Measurements from ENCODE around the gene NUP62. TPM values are rescaled to one million over a fixed set of nuclear protein-coding genes. Genes with fewer than 3 reads are reported as not detected.
A peak's percentile ranks its signal among the peaks of the same experiment; 100 is the strongest.

NUP62 gene
- total and polyA plus RNA-seq, 2 of the 4 experiments (the other 2 are of a cell fraction) = 21.3 to 29.7 TPM

- TF ChIP-seq CHD1 (IDR thresholded peaks at IDR 0.05; ENCODE audit: low read depth, low read length) = no peak
Measured at GRCh38 chr19:49860336-49861102, 68.8 kb downstream of the NUP62 start (continued).

- no peak overlapping the region for H3K4me2 ChIP-seq (ENCODE audit: low read depth, low read length)
- H3K9ac ChIP-seq (ENCODE audit: low read depth, low read length) = no peak overlapping the region
- H3K9me1 ChIP-seq (ENCODE audit: insufficient read depth, low read length) = peaks cover 7% of the 10 kb centered on the region
- peaks cover 88% of the 10 kb centered on the region for H3K36me3 ChIP-seq (ENCODE audit: control insufficient read depth, insufficient read depth, low read length)
- H3K56ac ChIP-seq (ENCODE audit: extremely low read depth, insufficient read depth, low read length) = no peak overlapping the region
- peaks cover 12 to 74% of the 10 kb centered on the region in 2 experiments for H3K79me1 ChIP-seq (ENCODE audit: low read depth in 1 of 2, low read length in 2 of 2)
- H4K20me1 ChIP-seq (ENCODE audit: insufficient read depth, low read length) = peaks cover 59% of the 10 kb centered on the region
- in situ Hi-C loops (cut with MboI; ENCODE audit: low sequenced_read_pairs) = loop anchor here (10.0 kb wide), 1 partner anchor 175 kb away; the partner anchor contains the start of gene ADM5
- H3K4me3 ChIP-seq (ENCODE audit: insufficient read depth, low read depth, low read length) = no peak overlapping the region
- no peaks in the 10 kb centered on the region for H3K9me3 ChIP-seq (ENCODE audit: control insufficient read depth, insufficient read depth, low read length)
- ChIA-PET CTCF (no interaction called here), POLR2A (ENCODE audit: unreplicated experiment) (no interaction called here)
- ATAC-seq (ENCODE audit: low read depth) (no peak), DNase-seq (no peak)
- no peaks in the 10 kb centered on the region for H3K27me3 ChIP-seq (ENCODE audit: control insufficient read depth, insufficient read depth, low read length)
- H2BK20ac ChIP-seq (ENCODE audit: low read depth, low read length) = no peak overlapping the region
- H3K14ac ChIP-seq (replicated peaks; ENCODE audit: low read depth, low read length) = 0 out of 2 replicates have a peak overlapping the region, but pooled peaks have one; percentile 32
- no TSS peak for BruUV-seq (replicated peaks)
- no peak overlapping the region for H4K91ac ChIP-seq (ENCODE audit: insufficient read depth, low read depth, low read length)
- no peak overlapping the region for H3K18ac ChIP-seq (ENCODE audit: low read depth, low read length)
- dilution Hi-C loops (cut with HindIII; ENCODE audit: low sequenced_read_pairs, unreplicated experiment) = no loop called here
- H3K4ac ChIP-seq (ENCODE audit: low read depth, low read length) = peak overlapping the region; percentile 35; the same call in 1 of the 2 replicates
- no peak overlapping the region for H2BK120ac ChIP-seq (ENCODE audit: low read depth, low read length)
- peak overlapping the region; percentile 12 for H2AFZ ChIP-seq (replicated peaks; ENCODE audit: low read length, poor library complexity)
- peak overlapping the region; percentile 90 for H2AK9ac ChIP-seq (replicated peaks; ENCODE audit: low read depth, low read length, poor library complexity)
- no peak overlapping the region for H4K5ac ChIP-seq (ENCODE audit: low read depth, low read length)
- intact Hi-C loops (cut with micrococcal nuclease) = no loop called here
- peaks cover 11% of the 10 kb centered on the region for H3K4me1 ChIP-seq (ENCODE audit: control insufficient read depth, insufficient read depth, low read length)
- H2BK5ac ChIP-seq (ENCODE audit: low read depth, low read length, poor library complexity, severe bottlenecking) = peak overlapping the region; percentile 53
- no peak overlapping the region for H2BK15ac ChIP-seq (ENCODE audit: low read depth, low read length)
- H2AK5ac ChIP-seq (ENCODE audit: low read depth, low read length) = peak overlapping the region; percentile 49; the same call in 1 of the 2 replicates
- TF ChIP-seq FOS (IDR thresholded peaks at IDR 0.05; ENCODE audit: low read depth, low read length) = no peak
- TF ChIP-seq CTCF (conservative IDR thresholded peaks at IDR 0.05; ENCODE audit: low read depth, low read length) = no peak
- peak overlapping the region; percentile 32 for H3K27ac ChIP-seq (ENCODE audit: insufficient read depth, low read length)
- H3K23ac ChIP-seq (ENCODE audit: low read depth, low read length) = no peak overlapping the region
- H4K8ac ChIP-seq (ENCODE audit: low read depth in 2 of 2, low read length in 2 of 2) = peak overlapping the region in 1 of 2 experiments; percentile 53; a peak in 1 of 4 replicates
- 89% methylated on average over 11 of the region's 22 CpGs; no CpG with 5 or more reads in 1 of the 2 experiments for WGBS, 2 experiments (ENCODE audit: extremely low coverage in 2 of 2, insufficient read length in 1 of 2)
Measured at GRCh38 chr19:49859682-49860335, 69.5 kb downstream of the NUP62 start.
